Lung (tissue), 12 donors: ENCODE measurements around the gene RAMP3. TPM values are rescaled to one million over a fixed set of nuclear protein-coding genes. Genes with fewer than 3 reads are reported as not detected.

Experiments used
- ATAC-seq: fragments of 200-7000 bp; cut with Tn5 transposase; one replicate; pipeline ENCODE4 v1.9.1; 2020; ENCODE audit warnings: moderate number of reproducible peaks; ENCODE audit not compliant: insufficient read depth, low FRiP score
- DNase-seq, 3 donors: peaks; one replicate each; pipeline ENCODE4 v3.0.0-alpha.2; 2013 to 2017
- H3K27ac ChIP-seq, 2 donors: one replicate each; pipeline ENCODE4 v1.5.1; 2013; ENCODE audit warnings: mild to moderate bottlenecking in 2 of 2, moderate library complexity in 2 of 2, control low read depth in 1 of 2, inconsistent platforms in 1 of 2, low read depth in 1 of 2, low read length in 1 of 2
- H3K27me3 ChIP-seq, 3 donors: one replicate each; pipeline ENCODE4 v1.5.1; 2013; ENCODE audit warnings: low read length in 2 of 3; ENCODE audit not compliant: control insufficient read depth in 3 of 3, insufficient read depth in 3 of 3
- H3K36me3 ChIP-seq, 4 donors: one replicate each; pipeline ENCODE4 v1.5.1; 2013; ENCODE audit warnings: low read length in 4 of 4, mild to moderate bottlenecking in 1 of 4, moderate library complexity in 1 of 4; ENCODE audit not compliant: control insufficient read depth in 4 of 4, insufficient read depth in 4 of 4
- H3K4me1 ChIP-seq, 5 donors: one replicate each; pipeline ENCODE4 v1.5.1; 2013; ENCODE audit warnings: low read length in 5 of 5, mild to moderate bottlenecking in 2 of 5, moderate library complexity in 1 of 5; ENCODE audit not compliant: control insufficient read depth in 5 of 5, insufficient read depth in 5 of 5
- H3K4me3 ChIP-seq: one replicate; pipeline ENCODE4 v1.5.1; 2013; ENCODE audit warnings: mild to moderate bottlenecking, control low read depth, moderate library complexity
- H3K9ac ChIP-seq, 2 donors: one replicate each; pipeline ENCODE4 v1.5.1; 2013; ENCODE audit warnings: low read length in 2 of 2, control low read depth in 1 of 2; ENCODE audit not compliant: insufficient read depth in 1 of 2
- H3K9me3 ChIP-seq, 4 donors: one replicate each; pipeline ENCODE4 v1.5.1; 2013; ENCODE audit warnings: low read length in 3 of 4, mild to moderate bottlenecking in 1 of 4, moderate library complexity in 1 of 4; ENCODE audit not compliant: control insufficient read depth in 4 of 4, insufficient read depth in 3 of 4
- CTCF ChIP-seq: IDR thresholded peaks from 2 replicates; pipeline ENCODE4 v1.5.1; 2012; ENCODE audit warnings: mild to moderate bottlenecking; ENCODE audit errors: control extremely low read depth, extremely low read depth
- WGBS, 2 donors: extraction: QIAGEN DNeasy Blood & Tissue Kit; methylation state at CpG; one replicate each; pipeline ENCODE4 v1.1.7; 2013; 5-methylcytosine and 5-hydroxymethylcytosine counted together
- polyA plus RNA-seq, 2 donors: library from polyadenylated mRNA; stranded (reverse); fragments of 200-250 nt; gene quantifications; one replicate each; pipeline ENCODE4 v1.2.1, GENCODE V29; 2013
- total RNA-seq, 2 donors: library from RNA; depleted of rRNA in 1 of 2; stranded (reverse); fragments of >200 nt in 1 of 2; gene quantifications; one replicate each; pipeline ENCODE4 v1.2.1, GENCODE V29; 2014 to 2021
- donor health status: control.
- donor health status: control.
- donor health status: Bipolar disorder and iron deficiency.
- donor health status: healthy.
- donor health status: DM: yes; HTN: yes; CAD: no.

The RAMP3 gene
- total and polyA plus RNA-seq, 4 donors, result 47.3 to 116 (median 63.3) TPM

DNA sequence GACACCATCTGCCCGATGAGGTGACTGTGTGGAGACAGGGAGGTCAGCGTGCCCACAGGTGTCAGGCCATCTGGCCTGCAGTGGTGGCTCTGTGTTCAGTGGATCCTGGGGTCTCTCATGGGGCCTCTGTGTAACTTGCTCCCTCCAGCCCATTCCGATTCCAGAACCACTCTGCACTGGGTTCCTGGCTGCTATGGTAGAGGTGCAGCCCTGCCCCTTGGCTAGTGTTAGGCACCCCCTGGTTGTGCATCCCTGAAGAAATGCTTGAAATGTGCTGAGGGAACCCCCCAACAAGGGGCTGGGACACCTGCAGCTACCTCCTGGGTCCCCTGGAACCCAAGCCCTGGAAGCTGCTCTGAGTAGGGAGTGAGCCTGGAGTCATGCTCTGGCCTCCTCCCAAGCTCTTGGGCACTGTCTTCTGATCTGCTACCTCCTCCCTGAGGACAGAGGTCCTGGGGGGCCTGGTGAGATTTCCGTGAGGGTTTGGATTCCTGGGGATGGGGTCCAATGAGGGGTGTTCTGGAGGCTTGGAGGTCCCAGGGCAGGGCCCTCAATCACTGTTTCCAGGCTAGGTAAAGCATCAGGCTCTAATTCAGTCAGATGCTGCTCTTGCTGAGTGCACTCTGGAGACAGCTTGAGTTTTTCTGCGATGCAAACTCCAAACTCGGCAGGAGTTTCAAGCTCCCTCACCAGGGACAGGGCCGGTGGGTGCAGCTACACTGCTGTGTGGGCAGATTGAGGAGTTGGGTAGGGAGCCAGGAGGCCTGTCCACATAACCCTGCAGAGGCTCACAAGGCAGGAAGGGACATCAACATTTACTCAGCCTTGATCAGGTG is 27.7 kb downstream of the RAMP3 start:
- Histone ChIP-seq H3K4me1 (peaks cover 0 to 8% (median 0%) of the 10 kb centered on the region in 5 donors), H3K9ac (no peak overlapping the region), H3K27ac (no peak overlapping the region), H3K9me3 (no peaks in the 10 kb centered on the region), H3K4me3 (no peak overlapping the region), H3K36me3 (no peaks in the 10 kb centered on the region), H3K27me3 (no peaks in the 10 kb centered on the region)
- TF ChIP-seq CTCF, result no peak
- ATAC-seq (no peak), DNase-seq (no peak)
- 73 to 74% methylated on average over 7 of the region's 7 CpGs for WGBS, 2 donors

DNA sequence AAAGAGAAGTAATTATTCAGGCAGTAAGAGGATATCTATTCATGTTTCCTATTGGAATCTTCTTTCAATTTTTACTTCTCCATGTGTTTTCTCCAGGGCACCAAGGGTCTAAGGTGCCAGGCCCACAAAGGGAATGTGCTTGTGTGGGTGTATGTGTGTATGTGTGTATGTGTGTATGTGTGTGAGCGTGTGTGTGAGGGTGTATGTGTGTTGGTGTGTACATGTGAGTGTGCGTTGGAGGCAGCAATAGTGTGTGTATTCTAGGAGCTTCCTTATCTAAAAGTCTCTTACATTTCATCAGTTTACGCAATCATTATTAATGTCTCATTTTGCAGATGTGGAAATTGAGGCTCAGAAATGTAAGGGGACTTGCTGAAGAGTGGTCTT is 28.3 kb downstream of the RAMP3 start:
- H3K9ac ChIP-seq, result no peak overlapping the region
- H3K36me3 ChIP-seq, result no peaks in the 10 kb centered on the region
- TF ChIP-seq CTCF, result no peak
- no peak for ATAC-seq
- DNase-seq, result no peak
- no peak overlapping the region for H3K27ac ChIP-seq
- peaks cover 0 to 11% (median 0%) of the 10 kb centered on the region in 5 donors for H3K4me1 ChIP-seq
- no peaks in the 10 kb centered on the region for H3K9me3 ChIP-seq
- 90 to 93% methylated on average over 3 of the region's 3 CpGs for WGBS, 2 donors
- no peaks in the 10 kb centered on the region for H3K27me3 ChIP-seq
- no peak overlapping the region for H3K4me3 ChIP-seq

GRCh38 chr7:45186261-45186813 is 28.7 kb downstream of the RAMP3 start:
- no peak overlapping the region for H3K9ac ChIP-seq
- H3K27me3 ChIP-seq, result no peaks in the 10 kb centered on the region
- ATAC-seq (no peak), DNase-seq (no peak)
- H3K36me3 ChIP-seq, result no peaks in the 10 kb centered on the region
- H3K27ac ChIP-seq, result no peak overlapping the region
- no peaks in the 10 kb centered on the region for H3K9me3 ChIP-seq
- H3K4me3 ChIP-seq, result no peak overlapping the region
- no peak for TF ChIP-seq CTCF
- WGBS, 2 donors, result 90% methylated on average over 10 to 11 of the region's 11 CpGs
- H3K4me1 ChIP-seq, result peaks cover 0 to 11% (median 0%) of the 10 kb centered on the region in 5 donors
